OCI-LY1 (cell line): Measurements from ENCODE around the gene SLC10A4.

Source experiments
- H2AFZ ChIP-seq: fragments of 200-600 bp; sonication (generic), shearing (Covaris generic); 2 replicates; pipeline ENCODE4 v1.6.0; 2014; ENCODE audit warnings: antibody characterized with exemption, mild to moderate bottlenecking, low read length
- H3F3A ChIP-seq: fragments of 200-600 bp; sonication (generic), shearing (Covaris generic); 2 replicates; pipeline ENCODE4 v1.6.0; 2014; ENCODE audit warnings: mild to moderate bottlenecking, antibody characterized with exemption, low read length, moderate library complexity; ENCODE audit not compliant: insufficient read depth
- H3K27ac ChIP-seq: fragments of 200-600 bp; sonication (generic); 2 replicates; pipeline ENCODE4 v1.5.1; 2014; ENCODE audit warnings: low read length, mixed run types, mild to moderate bottlenecking, low read depth; ENCODE audit not compliant: poor library complexity, severe bottlenecking
- H3K27me3 ChIP-seq: fragments of 200-600 bp; sonication (generic); 2 replicates; pipeline ENCODE4 v1.6.0; 2014; ENCODE audit warnings: antibody characterized with exemption, mild to moderate bottlenecking, low read length, moderate library complexity; ENCODE audit not compliant: insufficient read depth
- H3K36me3 ChIP-seq: fragments of 200-600 bp; sonication (generic); 2 replicates; pipeline ENCODE4 v1.6.1; 2014; ENCODE audit warnings: mild to moderate bottlenecking, antibody characterized with exemption, low read length, moderate library complexity, mixed read lengths; ENCODE audit not compliant: insufficient read depth
- H3K4me1 ChIP-seq: fragments of 200-600 bp; sonication (generic); 2 replicates; pipeline ENCODE4 v1.5.1; 2014; ENCODE audit warnings: mild to moderate bottlenecking, low read length, moderate library complexity; ENCODE audit not compliant: insufficient read depth, severe bottlenecking
- H3K4me2 ChIP-seq: fragments of 200-600 bp; sonication (generic), shearing (Covaris generic); 2 replicates; pipeline ENCODE4 v1.6.1; 2014; ENCODE audit warnings: low read length
- H3K4me3 ChIP-seq: fragments of 200-600 bp; sonication (generic); 2 replicates; pipeline ENCODE4 v1.5.1; 2014; ENCODE audit warnings: low read length, low read depth, mild to moderate bottlenecking, mixed read lengths; ENCODE audit not compliant: poor library complexity, severe bottlenecking
- H3K79me2 ChIP-seq: fragments of 200-600 bp; shearing (Covaris generic); 2 replicates; pipeline ENCODE4 v1.6.1; 2016; ENCODE audit warnings: mixed run types, low read length, mixed read lengths; ENCODE audit not compliant: insufficient read depth
- H3K9ac ChIP-seq: fragments of 200-600 bp; sonication (generic), shearing (Covaris generic); 2 replicates; pipeline ENCODE4 v1.6.1; 2014; ENCODE audit warnings: mild to moderate bottlenecking, low read length, mixed read lengths
- H3K9me2 ChIP-seq: fragments of 200-600 bp; sonication (generic), shearing (Covaris generic); 2 replicates; pipeline ENCODE4 v1.6.1; 2014; ENCODE audit warnings: low read depth, mild to moderate bottlenecking, low read length, mixed read lengths
- H3K9me3 ChIP-seq: fragments of 200-600 bp; shearing (Covaris generic); 2 replicates; pipeline ENCODE4 v1.6.1; 2014; ENCODE audit warnings: low read length, mixed read lengths
- H4K20me1 ChIP-seq: fragments of 200-600 bp; sonication (generic), shearing (Covaris generic); 2 replicates; pipeline ENCODE4 v1.6.0; 2016; ENCODE audit warnings: mild to moderate bottlenecking, low read length; ENCODE audit not compliant: insufficient read depth
- EZH2 ChIP-seq: fragments of 200-600 bp; sonication (generic), shearing (Covaris generic); IDR thresholded peaks from 2 replicates; pipeline ENCODE4 v1.8.0; 2017; ENCODE audit warnings: borderline replicate concordance, mixed run types, mild to moderate bottlenecking, antibody characterized with exemption, low read length, moderate library complexity, mixed read lengths
- TF ChIP-seq, protein P1 (sequence below): fragments of 200-600 bp; sonication (generic), shearing (Covaris generic); IDR thresholded peaks from 2 replicates; pipeline ENCODE4 v1.5.1; 2017; ENCODE audit warnings: mild to moderate bottlenecking, antibody characterized with exemption, low read length, moderate library complexity, mixed read lengths

The SLC10A4 gene

DNA sequence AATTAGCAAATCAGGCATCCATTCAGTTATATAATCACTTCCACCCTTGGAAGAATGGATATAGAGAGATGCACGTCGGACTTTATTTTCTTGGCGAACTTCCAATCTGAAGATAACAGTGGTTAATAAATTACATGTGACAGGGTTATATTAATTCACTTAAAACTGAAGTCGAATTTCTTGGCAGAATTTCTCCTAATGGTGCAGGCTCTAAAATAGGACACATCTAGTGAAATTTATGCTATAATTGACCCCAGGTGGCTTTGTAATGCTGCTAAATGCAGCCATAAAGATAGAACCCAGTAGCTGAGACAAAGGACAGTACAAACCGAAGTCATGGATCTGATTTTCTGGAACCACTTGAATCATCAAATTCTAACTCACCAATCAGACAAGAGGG lies 20.8 kb upstream of the SLC10A4 start:
- Histone ChIP-seq H3K27ac (no peak overlapping the region), H3K36me3 (no peaks in the 10 kb centered on the region), H3K9ac (no peak overlapping the region), H3K9me3 (no peaks in the 10 kb centered on the region), H3K9me2 (no peaks in the 10 kb centered on the region), H2AFZ (no peak overlapping the region), H3K27me3 (no peaks in the 10 kb centered on the region), H3K4me3 (no peak overlapping the region), H3K79me2 (no peaks in the 10 kb centered on the region), H3F3A (no peaks in the 10 kb centered on the region), H3K4me1 (no peaks in the 10 kb centered on the region), H4K20me1 (no peaks in the 10 kb centered on the region), H3K4me2 (no peak overlapping the region)
- TF ChIP-seq, protein P1, sequence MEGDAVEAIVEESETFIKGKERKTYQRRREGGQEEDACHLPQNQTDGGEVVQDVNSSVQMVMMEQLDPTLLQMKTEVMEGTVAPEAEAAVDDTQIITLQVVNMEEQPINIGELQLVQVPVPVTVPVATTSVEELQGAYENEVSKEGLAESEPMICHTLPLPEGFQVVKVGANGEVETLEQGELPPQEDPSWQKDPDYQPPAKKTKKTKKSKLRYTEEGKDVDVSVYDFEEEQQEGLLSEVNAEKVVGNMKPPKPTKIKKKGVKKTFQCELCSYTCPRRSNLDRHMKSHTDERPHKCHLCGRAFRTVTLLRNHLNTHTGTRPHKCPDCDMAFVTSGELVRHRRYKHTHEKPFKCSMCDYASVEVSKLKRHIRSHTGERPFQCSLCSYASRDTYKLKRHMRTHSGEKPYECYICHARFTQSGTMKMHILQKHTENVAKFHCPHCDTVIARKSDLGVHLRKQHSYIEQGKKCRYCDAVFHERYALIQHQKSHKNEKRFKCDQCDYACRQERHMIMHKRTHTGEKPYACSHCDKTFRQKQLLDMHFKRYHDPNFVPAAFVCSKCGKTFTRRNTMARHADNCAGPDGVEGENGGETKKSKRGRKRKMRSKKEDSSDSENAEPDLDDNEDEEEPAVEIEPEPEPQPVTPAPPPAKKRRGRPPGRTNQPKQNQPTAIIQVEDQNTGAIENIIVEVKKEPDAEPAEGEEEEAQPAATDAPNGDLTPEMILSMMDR, result no peak
- TF ChIP-seq EZH2, result no peak

DNA sequence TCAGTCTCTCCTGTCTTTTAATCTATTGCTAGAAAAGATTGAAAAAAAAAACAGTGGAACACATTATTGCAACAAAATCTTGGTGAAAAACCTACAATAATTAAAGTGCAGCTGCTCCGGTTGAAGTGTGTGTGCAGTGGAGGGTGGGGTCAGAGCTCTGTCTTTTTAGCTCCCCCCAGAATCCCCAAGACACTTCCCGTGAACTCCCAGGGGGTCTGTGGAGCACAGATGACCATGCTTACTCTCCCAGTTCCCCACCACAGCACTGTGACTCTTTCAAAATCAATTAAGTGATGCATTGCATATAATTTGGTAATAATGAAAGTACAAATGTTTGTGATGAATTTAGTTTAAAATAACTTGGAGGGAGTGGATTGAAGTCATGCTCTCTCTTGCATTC lies 15.7 kb upstream of the SLC10A4 start:
- Histone ChIP-seq H3K9ac (no peak overlapping the region), H3K36me3 (no peaks in the 10 kb centered on the region), H3K9me3 (no peaks in the 10 kb centered on the region), H3K4me3 (no peak overlapping the region), H3K9me2 (no peaks in the 10 kb centered on the region), H3K27me3 (no peaks in the 10 kb centered on the region), H2AFZ (no peak overlapping the region), H3K4me1 (no peaks in the 10 kb centered on the region), H3K79me2 (no peaks in the 10 kb centered on the region), H3K27ac (no peak overlapping the region), H3F3A (no peaks in the 10 kb centered on the region), H3K4me2 (no peak overlapping the region), H4K20me1 (no peaks in the 10 kb centered on the region)
- no peak for TF ChIP-seq EZH2
- TF ChIP-seq, protein P1, result no peak

DNA sequence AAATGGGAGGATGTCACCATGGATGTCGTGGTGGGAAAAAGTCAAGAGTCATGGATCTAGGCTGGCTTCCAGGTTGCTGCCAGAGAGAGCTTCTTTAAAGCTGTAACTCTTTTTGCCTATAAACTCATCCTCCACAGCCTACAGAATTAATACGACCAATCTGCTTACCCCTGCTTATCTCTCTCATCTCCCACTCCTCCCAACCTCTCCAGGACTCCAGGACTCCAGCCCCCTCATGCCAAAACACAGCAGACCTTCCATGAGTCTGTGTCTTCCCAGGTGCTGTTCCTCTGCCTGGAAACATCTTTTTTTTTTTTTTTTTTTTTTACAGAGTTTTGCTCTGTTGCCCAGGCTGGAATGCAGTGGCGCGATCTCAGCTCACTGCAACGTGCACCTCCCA lies 15.3 kb upstream of the SLC10A4 start:
- Histone ChIP-seq H4K20me1 (no peaks in the 10 kb centered on the region), H3K27me3 (no peaks in the 10 kb centered on the region), H3K4me1 (no peaks in the 10 kb centered on the region), H3K27ac (no peak overlapping the region), H3K9ac (no peak overlapping the region), H3K36me3 (no peaks in the 10 kb centered on the region), H2AFZ (no peak overlapping the region), H3K9me3 (no peaks in the 10 kb centered on the region), H3K9me2 (no peaks in the 10 kb centered on the region), H3K4me2 (no peak overlapping the region), H3K4me3 (no peak overlapping the region), H3K79me2 (no peaks in the 10 kb centered on the region), H3F3A (no peaks in the 10 kb centered on the region)
- TF ChIP-seq EZH2, result no peak

DNA sequence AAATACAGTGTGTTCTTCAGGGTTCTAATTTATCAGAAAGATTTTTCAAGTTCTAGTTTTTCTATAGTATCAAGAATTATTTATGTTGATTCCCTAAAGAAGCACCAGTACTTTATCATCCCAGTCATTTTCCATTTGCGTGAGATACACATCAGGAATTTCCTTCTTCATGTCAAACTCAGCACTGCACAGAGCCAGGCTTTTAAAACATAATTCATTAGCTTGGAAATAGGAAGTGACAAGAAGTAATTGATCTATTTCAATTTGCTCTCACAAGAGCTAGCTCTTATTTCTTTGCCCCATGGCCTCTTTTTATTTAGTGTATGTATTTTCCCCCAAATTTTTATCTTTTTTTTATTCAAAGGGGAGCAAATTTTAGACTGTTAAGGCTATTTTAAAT lies 13.0 kb upstream of the SLC10A4 start:
- TF ChIP-seq EZH2, result no peak
- TF ChIP-seq, protein P1, result no peak
- H3K36me3 ChIP-seq, result no peaks in the 10 kb centered on the region
- no peaks in the 10 kb centered on the region for H3K27me3 ChIP-seq
- no peaks in the 10 kb centered on the region for H3K9me3 ChIP-seq
- H3K9ac ChIP-seq, result no peak overlapping the region
- H3F3A ChIP-seq, result no peaks in the 10 kb centered on the region
- H3K4me3 ChIP-seq, result no peak overlapping the region
- H2AFZ ChIP-seq, result no peak overlapping the region
- H3K79me2 ChIP-seq, result no peaks in the 10 kb centered on the region
- H3K27ac ChIP-seq, result no peak overlapping the region
- H3K4me2 ChIP-seq, result no peak overlapping the region
- H3K9me2 ChIP-seq, result no peaks in the 10 kb centered on the region
- no peaks in the 10 kb centered on the region for H4K20me1 ChIP-seq
- no peaks in the 10 kb centered on the region for H3K4me1 ChIP-seq
